HTR-8/SVneo (cell line): ENCODE results near the gene CERK.
A peak's percentile ranks its signal among the peaks of the same experiment; 100 is the strongest.
"Not testable (repeated sequence)": the region's sequence is repeated elsewhere in the genome, so short reads cannot be mapped to it uniquely, and the experiment has no call there.

Experiments
- DNase-seq: peaks from one replicate; pipeline ENCODE4 v3.0.0; 2011; ENCODE audit warnings: low spot score, mixed read lengths; ENCODE audit not compliant: insufficient read length
- FAIRE-seq: peaks from 2 replicates; lab custom pipeline; 2011; peaks lifted over from hg19 to GRCh38; lab: Jason Lieb, UNC

CERK gene, protein sequence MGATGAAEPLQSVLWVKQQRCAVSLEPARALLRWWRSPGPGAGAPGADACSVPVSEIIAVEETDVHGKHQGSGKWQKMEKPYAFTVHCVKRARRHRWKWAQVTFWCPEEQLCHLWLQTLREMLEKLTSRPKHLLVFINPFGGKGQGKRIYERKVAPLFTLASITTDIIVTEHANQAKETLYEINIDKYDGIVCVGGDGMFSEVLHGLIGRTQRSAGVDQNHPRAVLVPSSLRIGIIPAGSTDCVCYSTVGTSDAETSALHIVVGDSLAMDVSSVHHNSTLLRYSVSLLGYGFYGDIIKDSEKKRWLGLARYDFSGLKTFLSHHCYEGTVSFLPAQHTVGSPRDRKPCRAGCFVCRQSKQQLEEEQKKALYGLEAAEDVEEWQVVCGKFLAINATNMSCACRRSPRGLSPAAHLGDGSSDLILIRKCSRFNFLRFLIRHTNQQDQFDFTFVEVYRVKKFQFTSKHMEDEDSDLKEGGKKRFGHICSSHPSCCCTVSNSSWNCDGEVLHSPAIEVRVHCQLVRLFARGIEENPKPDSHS

DNA sequence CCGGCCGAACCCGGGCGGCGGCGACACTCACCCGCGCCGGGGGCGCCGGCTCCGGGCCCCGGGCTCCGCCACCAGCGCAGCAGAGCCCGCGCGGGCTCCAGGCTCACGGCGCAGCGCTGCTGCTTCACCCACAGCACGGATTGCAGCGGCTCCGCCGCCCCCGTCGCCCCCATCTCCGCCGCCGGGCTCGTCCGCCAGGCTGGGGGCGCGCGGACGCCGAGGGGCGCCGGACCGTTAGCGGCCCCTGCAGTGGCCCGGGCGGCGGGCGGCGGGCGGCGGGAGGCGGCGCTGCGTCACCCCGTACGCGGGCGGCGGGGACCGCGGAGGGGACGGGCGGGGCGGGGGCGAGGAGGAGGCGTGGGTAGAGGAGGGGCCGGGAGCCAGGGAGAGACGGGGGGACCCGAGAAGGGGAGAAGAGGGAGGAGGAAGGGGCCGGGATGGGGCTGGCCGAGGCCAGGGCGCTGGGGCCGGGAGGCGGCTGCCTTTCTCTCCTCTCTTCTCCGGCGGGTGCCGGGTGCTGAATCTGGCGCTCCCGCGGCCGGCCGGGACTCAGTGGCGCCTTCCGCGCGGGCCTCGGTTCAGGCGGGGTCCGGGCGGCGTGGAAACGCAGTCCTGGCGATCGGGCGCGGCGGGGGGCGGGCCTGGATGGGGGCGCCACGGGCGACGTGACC lies at the start of gene CERK:
TSS of gene CERK (minus strand) at position 277 of the 671 bp plus-strand sequence. CDS start at position 173, 104 bp downstream.
- FAIRE-seq = no peak
- DNase-seq = peak; percentile 61

DNA sequence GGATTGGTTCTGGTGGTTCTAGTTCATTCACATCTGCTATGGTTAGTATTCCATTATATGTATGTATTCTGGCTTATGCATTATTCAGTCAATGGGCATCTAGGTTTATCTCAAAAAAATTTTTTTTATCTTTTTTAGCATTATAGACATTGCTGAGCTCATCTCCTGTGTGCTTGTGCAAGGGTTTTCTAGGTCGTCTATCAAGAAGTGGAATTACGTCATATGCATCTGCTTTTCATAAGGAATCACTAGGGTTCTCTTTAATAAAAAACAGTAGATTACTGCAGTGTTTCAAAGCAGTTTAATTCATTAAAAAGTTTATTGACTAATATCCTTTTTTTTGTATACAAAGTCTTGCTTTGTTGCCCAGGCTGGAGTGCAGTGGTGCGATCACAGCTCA lies 45.7 kb upstream of the CERK start:
- no peak for FAIRE-seq

GRCh38 chr22:46782200-46782599 lies 44.1 kb upstream of the CERK start:
- DNase-seq, FAIRE-seq: not testable (repeated sequence)

More for the DNA sequence above, 45.7 kb upstream of the CERK start:
- DNase-seq = no peak

GRCh38 chr22:46781291-46781690 lies 43.2 kb upstream of the CERK start:
- DNase-seq (no peak), FAIRE-seq (no peak)

- FAIRE-seq (no peak), DNase-seq (no peak)
Observed at GRCh38 chr22:46780453-46780852, 42.4 kb upstream of the CERK start.

GRCh38 chr22:46779651-46780050 lies 41.6 kb upstream of the CERK start:
- FAIRE-seq (no peak), DNase-seq (no peak)

- FAIRE-seq (no peak), DNase-seq (no peak)
Observed at GRCh38 chr22:46779023-46779422, 41.0 kb upstream of the CERK start.

DNA sequence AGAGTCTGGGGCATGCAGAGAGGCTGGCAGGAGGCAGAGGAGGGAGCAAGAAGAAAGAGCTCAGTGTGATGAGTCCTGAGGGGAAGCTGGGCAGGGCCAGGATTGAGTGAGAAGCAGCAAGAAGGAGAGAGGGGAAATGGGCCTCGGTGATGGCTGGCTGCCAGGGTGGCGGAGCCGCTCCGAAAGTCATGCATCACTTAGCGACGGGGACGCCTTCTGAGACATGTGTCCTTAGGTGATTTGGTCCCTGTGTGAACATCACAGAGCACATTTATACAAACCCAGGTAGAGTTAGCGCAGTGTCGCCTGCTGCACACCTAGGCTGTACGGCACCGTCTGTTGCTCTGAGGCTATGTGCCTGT lies 39.5 kb upstream of the CERK start:
- no peak for FAIRE-seq
- no peak for DNase-seq

DNA sequence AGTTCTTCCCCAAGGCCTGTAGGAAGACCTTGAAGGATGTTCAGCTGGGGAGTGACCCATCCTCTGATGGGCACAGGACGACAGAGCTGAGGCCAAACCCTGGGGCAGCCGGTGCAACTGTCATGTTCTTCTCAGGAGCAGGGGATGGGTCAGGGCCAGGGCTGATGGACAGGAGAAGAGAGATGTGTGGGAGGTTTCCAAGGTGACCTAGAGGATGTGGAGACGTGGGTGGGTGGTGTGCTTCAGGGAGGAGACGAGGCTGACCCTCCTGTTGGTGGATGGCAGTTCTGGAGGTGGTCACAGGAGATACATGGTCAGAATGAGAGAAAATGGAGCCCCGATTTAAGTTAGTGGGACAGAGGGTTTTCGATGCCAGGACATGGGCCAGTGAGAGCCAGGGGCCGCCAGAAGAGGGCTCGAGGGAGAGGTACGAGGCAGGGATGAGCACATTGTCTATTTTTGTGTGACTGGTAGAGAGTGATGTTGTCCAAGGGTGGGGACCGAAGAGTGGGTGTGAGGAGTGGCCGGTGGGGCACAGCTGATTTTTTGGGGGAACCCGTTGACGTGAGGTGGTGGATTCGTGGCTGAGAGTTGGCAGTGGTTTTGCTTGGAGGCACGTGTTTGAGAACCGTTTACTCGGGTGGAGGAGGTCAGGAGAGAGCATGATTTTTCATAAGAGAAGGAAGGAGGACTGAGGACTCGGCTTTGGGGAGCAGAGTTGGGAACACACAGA lies 39.0 kb upstream of the CERK start:
- FAIRE-seq (no peak), DNase-seq (no peak)

DNA sequence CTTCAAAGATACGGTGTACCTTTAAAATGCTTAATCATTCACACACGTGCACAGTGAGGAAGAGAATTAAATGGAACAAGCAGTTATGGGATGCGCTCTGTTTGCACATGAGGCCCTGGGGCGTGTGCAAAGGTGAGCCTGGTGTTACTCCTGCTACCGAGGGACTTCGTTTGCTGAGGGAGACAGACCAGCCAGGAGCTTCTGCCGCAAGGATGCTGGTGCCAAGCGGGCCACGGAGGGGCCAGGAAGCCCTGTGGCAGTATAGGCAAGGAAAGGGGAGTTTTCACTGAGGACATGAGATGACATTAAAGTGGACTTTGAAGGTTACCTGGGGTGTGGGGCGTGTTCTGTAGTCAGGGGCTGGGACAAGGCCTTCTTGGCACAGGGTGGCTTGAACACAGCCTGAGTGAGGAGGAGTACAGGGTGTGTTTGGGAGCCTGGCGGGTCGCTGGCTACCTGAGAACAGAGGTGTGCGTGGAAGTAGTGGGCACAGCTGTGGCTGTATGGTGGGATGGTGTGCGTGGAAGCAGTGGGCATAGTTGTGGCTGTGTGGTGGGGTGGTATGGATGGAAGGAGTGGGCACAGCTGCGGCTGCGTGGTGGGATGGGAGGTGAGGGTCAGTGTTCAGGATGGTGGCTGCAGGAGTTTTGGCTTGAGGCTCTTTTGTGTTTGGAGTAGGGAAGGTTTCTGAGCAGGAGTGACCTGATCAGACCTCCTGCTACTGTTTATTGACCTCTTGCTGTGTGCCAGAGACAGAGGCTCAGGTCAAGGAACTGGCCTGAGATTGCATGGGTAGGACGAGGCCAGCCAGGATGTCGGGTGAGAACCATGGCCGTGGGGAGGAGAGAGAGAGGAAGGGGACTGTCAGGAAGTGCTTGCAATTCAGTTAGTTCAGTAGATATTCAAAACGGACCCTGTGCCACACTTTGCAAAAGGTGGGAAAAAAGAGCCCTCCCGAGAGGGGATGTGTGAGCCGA lies 38.1 kb upstream of the CERK start:
- FAIRE-seq (no peak), DNase-seq (no peak)

GRCh38 chr22:46774980-46775849 lies 37.2 kb upstream of the CERK start:
- no peak for FAIRE-seq
- no peak for DNase-seq

DNA sequence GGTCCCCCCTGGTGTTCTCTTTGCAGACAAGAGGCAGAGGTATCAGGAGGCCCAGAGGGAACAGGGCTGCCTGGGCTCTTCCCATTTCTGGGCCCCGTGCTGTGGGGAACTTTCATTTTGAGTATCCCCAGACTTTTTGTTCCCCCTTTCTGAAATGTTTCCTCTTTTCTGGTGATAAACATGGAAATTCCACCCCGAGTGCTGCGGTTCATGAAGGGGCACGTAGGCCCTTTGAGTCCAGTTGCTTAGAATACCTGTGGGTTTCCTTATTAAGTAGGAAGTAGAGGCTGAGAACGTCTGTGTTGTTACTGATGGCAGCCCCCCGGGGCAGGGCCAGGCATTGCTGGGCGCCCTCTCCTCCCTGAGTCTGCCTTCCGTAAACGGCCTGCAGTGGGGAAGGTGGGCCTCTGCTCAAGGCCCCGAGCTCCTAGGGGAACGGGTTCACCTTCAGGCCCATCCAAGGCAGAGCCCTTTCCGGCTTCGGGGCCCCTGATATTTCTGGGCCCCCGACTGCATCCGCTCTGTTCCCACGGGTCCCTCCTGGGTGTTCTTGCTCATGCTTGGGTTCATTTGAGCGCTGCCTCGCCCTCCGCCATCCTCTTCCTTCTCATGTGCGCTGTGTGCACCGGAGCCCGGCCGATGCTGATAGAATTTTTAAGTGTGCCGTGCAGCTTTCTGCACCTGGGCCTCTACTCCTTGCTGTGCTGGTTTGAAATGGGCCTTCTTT lies 36.4 kb upstream of the CERK start:
- no peak for DNase-seq
- FAIRE-seq = no peak

DNA sequence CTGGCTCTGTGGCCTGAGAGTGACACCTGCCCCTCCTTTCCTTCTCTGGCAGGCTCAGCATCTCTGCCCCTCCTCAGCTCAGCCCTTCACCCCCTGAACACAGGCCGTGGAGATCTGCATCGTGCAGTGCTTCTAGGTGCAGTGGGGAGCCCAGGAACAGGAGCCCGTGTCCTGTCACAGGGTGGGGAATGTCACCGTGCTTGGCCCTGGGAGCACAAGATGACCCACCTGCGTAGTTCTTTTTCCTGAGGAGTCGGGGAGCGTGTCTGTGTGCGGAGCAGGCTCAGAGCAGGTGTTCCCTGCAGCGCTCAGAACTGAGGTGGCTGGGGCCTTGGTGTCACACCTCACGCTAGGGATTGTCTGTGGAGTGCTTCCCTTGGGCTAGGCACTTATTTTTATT lies 35.0 kb upstream of the CERK start:
- FAIRE-seq = no peak
- DNase-seq = no peak

- FAIRE-seq = no peak
- no peak for DNase-seq
Observed at GRCh38 chr22:46770726-46771125, 32.7 kb upstream of the CERK start.

DNA sequence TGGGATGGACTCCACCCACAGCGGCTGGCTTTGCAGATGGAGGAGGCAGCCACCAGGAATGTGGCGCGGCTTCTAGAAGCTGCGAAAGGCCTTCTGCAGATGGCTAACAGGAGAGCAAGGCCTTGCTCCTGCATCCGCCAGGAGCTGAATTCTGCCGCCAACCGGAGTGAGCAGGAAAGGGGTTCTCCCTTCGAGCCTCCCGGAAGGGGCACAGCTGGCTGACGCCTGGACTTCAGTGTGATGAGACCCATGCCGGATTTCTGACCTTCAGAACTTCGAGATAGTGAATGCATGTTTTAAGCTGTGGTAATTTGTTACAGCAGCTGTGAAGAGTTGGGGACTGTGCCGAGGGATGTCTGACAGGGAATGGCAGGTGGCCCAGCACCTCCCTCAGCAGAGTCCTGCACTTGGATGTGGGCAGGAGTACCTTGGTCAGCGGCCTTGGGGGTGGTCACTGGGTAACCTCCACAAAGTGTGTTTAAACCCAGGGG lies 32.1 kb upstream of the CERK start:
- FAIRE-seq (no peak), DNase-seq (no peak)

DNA sequence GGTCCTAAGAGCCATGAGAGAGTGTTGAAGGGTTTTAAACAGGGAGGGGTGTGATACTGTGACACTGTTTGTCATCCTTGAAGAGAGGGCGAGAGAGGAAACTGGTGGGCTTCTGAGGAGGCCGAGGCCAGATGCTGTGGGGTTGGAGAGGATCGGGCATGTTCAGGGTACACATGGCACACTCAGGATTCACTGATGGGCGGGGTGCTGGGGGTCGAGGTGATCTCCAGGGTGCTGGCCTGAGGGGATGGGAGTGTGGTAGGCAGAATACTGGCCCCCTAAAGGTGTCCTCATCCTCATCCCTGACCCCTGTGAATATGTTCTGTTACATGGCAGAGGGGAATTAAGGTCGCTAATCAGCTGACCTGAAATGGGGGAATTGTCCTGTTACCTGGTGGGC lies 31.7 kb upstream of the CERK start:
- FAIRE-seq = no peak
- no peak for DNase-seq

DNA sequence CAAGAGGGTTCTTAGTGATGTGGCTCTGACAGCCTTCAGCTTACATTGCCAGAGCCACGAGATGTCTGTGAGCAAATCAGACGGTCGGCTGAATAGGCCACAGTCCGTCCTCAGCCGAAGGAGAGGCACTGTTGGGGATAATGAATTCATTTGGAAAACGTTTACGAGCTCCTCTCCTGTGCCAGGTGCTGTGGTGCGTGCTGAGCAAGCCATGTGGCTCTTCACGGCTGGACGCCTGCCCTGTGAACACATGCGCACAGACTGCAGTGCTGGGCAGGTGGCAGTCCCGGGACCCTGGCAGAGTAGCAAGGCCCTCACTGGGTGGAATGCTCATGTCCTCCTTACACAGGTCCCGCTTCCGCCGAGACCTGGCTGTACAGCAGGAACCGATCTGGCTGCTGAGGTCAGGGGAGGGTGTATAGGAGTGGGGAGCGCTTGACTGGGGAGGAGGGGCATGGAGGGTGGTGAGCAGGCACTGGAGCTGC lies 31.2 kb upstream of the CERK start:
- DNase-seq (no peak), FAIRE-seq (no peak)
